Measurements from ENCODE around the gene USP7. TPM values are rescaled to one million over a fixed set of nuclear protein-coding genes. Genes with fewer than 3 reads are reported as not detected.
A peak's percentile ranks its signal among the peaks of the same experiment; 100 is the strongest.
"Not testable (repeated sequence)": the region's sequence is repeated elsewhere in the genome, so short reads cannot be mapped to it uniquely, and the experiment has no call there.

Gene USP7
- total RNA-seq, 1 donor: 44.4 TPM

GRCh38 chr16:8975039-8975438 lies 11.3 kb upstream of the USP7 start:
- no peak for DNase-seq (ENCODE audit: low read depth in 2 of 3, low spot score in 2 of 3)

- no peak for DNase-seq (ENCODE audit: low read depth in 2 of 3, low spot score in 2 of 3)
These were observed 9.3 kb upstream of the USP7 start for GRCh38 chr16:8972843-8973586.

GRCh38 chr16:8971416-8971815 lies 7.7 kb upstream of the USP7 start:
- DNase-seq (ENCODE audit: low read depth in 2 of 3, low spot score in 2 of 3): no peak

GRCh38 chr16:8969202-8969897 lies 5.6 kb upstream of the USP7 start:
- DNase-seq (ENCODE audit: low read depth in 2 of 3, low spot score in 2 of 3): not testable (repeated sequence)

GRCh38 chr16:8968054-8968453 lies 4.3 kb upstream of the USP7 start:
- DNase-seq (ENCODE audit: low read depth in 2 of 3, low spot score in 2 of 3): not testable (repeated sequence)

- peak in 2 of 3 donors; percentile 35 to 67 for DNase-seq (ENCODE audit: low read depth in 2 of 3, low spot score in 2 of 3)
These were observed 3.6 kb upstream of the USP7 start for GRCh38 chr16:8967132-8967821.

GRCh38 chr16:8966817-8967131 lies 3.1 kb upstream of the USP7 start:
- DNase-seq (ENCODE audit: low read depth in 2 of 3, low spot score in 2 of 3): no peak

- no peak for DNase-seq (ENCODE audit: low read depth in 2 of 3, low spot score in 2 of 3)
These were observed 756 bp upstream of the USP7 start for GRCh38 chr16:8964462-8964861.

- DNase-seq (ENCODE audit: low read depth in 2 of 3, low spot score in 2 of 3): peak in 2 of 3 donors; percentile 13 to 14
These were observed 491 bp downstream of the USP7 start for GRCh38 chr16:8963010-8963820.

GRCh38 chr16:8962393-8963009 lies 1.2 kb downstream of the USP7 start:
- peak; percentile 36 to 42 (median 38) for DNase-seq (ENCODE audit: low read depth in 2 of 3, low spot score in 2 of 3)

GRCh38 chr16:8961811-8962390 lies 1.8 kb downstream of the USP7 start:
- no peak for DNase-seq (ENCODE audit: low read depth in 2 of 3, low spot score in 2 of 3)

GRCh38 chr16:8960788-8961109 lies 3.0 kb downstream of the USP7 start:
- no peak for DNase-seq (ENCODE audit: low read depth in 2 of 3, low spot score in 2 of 3)

GRCh38 chr16:8959921-8960787 lies 3.6 kb downstream of the USP7 start:
- DNase-seq (ENCODE audit: low read depth in 2 of 3, low spot score in 2 of 3): peak in 2 of 3 donors; percentile 25 to 39

GRCh38 chr16:8958344-8959167 lies 5.2 kb downstream of the USP7 start:
- DNase-seq (ENCODE audit: low read depth in 2 of 3, low spot score in 2 of 3): no peak

GRCh38 chr16:8957509-8958157 lies 6.1 kb downstream of the USP7 start:
- no peak for DNase-seq (ENCODE audit: low read depth in 2 of 3, low spot score in 2 of 3)

- no peak for DNase-seq (ENCODE audit: low read depth in 2 of 3, low spot score in 2 of 3)
These were observed 6.7 kb downstream of the USP7 start for GRCh38 chr16:8957063-8957397.

GRCh38 chr16:8956265-8957062 lies 7.2 kb downstream of the USP7 start:
- DNase-seq (ENCODE audit: low read depth in 2 of 3, low spot score in 2 of 3): no peak

Measured in hematopoietic multipotent progenitor cell (in vitro differentiated cells).